ENCODE results near the gene KCNG2. TPM values are rescaled to one million over a fixed set of nuclear protein-coding genes. Genes with fewer than 3 reads are reported as not detected.

Gene KCNG2
- total RNA-seq, 2 experiments from 2014 or later = not detected

DNA sequence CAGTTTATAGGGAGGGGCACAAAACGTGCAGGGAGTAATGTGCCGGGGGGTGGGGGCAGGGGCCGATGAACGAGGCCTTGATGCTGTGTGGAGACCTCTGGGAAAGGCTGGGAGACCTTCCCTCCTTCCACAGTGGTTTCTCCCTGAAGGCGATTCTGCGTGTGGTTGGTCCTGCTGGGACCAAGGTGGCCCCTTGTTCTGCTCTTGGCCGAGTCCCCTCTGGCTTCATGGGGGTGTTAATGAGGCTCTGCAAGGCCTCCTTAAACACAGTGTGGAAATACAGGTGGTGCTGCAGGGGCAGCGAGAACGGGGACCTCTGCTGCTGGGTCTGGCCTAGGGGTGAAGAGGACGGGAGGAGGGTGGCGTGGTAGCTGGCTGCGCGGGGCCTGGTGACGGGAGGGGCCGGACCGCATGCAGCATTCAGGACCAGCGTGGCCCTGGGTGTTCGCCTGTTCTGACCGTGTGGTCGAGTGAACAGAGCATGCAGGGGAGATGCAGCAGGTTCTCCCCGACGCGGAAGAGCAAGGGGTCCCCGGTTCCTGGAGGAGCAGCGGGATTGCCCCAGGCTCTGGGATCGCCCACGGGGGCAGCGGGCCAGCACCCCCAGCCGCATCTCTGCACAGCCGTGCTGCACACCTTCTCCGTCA, 42.1 kb upstream of the KCNG2 start:
- H3K36me3 ChIP-seq (ENCODE audit: insufficient read depth, low read length) = no peaks in the 10 kb centered on the region; the same call in 1 of the 2 replicates
- H4K20me1 ChIP-seq (ENCODE audit: insufficient read depth, low read length) = no peaks in the 10 kb centered on the region
- H3K27ac ChIP-seq (ENCODE audit: low read depth, low read length, poor library complexity, severe bottlenecking) = no peak overlapping the region
- H3K4me1 ChIP-seq (ENCODE audit: insufficient read depth, low read length, poor library complexity, severe bottlenecking) = no peaks in the 10 kb centered on the region
- TF ChIP-seq EZH2phosphoT487 (IDR thresholded peaks at IDR 0.05; ENCODE audit: borderline replicate concordance, low read depth, low read length) = no peak
- no peak for TF ChIP-seq CTCF (conservative IDR thresholded peaks at IDR 0.05; ENCODE audit: low read length)
- BruUV-seq (replicated peaks) = no TSS peak
- H2AFZ ChIP-seq (ENCODE audit: low read length) = no peak overlapping the region
- intact Hi-C loops (cut with micrococcal nuclease; ENCODE audit: unreplicated experiment) = no loop called here
- no peak overlapping the region for H3K4me2 ChIP-seq (ENCODE audit: low read length)
- no peak for DNase-seq (ENCODE audit: low spot score)
- H3K79me2 ChIP-seq (ENCODE audit: insufficient read depth, low read depth, low read length) = no peaks in the 10 kb centered on the region
- POLR2A ChIA-PET = no interaction called here
- no peaks in the 10 kb centered on the region for H3K9me3 ChIP-seq (ENCODE audit: low read length)
- H3K4me3 ChIP-seq (ENCODE audit: low read depth, low read length, poor library complexity, severe bottlenecking) = no peak overlapping the region
- CTCF ChIA-PET (ENCODE audit: unreplicated experiment) = no interaction called here
- no peaks in the 10 kb centered on the region for H3K9me2 ChIP-seq (ENCODE audit: insufficient read depth, low read length)

DNA sequence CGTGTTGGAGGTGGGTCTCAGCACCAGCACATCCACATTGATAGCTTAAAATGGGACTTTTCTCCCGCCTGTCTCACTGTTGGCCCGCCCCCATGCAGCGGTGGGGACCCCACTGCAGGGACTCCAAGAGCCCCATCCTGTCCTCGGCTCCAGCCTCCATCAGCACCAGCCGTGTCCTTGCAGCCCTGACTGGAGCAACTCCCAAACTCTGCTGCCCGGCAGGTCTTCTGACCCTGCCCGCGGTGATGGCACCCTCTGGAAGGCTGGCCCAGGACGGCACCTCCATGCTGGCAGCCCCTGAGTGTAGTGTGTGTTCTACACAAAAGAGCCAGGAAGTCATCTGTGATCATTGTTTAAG, 41.6 kb upstream of the KCNG2 start:
- BruUV-seq (replicated peaks) = no TSS peak
- ChIA-PET CTCF (ENCODE audit: unreplicated experiment) (no interaction called here), POLR2A (no interaction called here)
- intact Hi-C loops (cut with micrococcal nuclease; ENCODE audit: unreplicated experiment) = no loop called here
- TF ChIP-seq EZH2phosphoT487 (IDR thresholded peaks at IDR 0.05; ENCODE audit: borderline replicate concordance, low read depth, low read length) (no peak), CTCF (conservative IDR thresholded peaks at IDR 0.05; ENCODE audit: low read length) (no peak)
- Histone ChIP-seq H3K4me3 (ENCODE audit: low read depth, low read length, poor library complexity, severe bottlenecking) (no peak overlapping the region), H3K4me2 (ENCODE audit: low read length) (no peak overlapping the region), H3K79me2 (ENCODE audit: insufficient read depth, low read depth, low read length) (no peaks in the 10 kb centered on the region), H3K9me2 (ENCODE audit: insufficient read depth, low read length) (no peaks in the 10 kb centered on the region), H4K20me1 (ENCODE audit: insufficient read depth, low read length) (no peaks in the 10 kb centered on the region), H3K36me3 (ENCODE audit: insufficient read depth, low read length) (no peaks in the 10 kb centered on the region; the same call in 1 of the 2 replicates), H3K9me3 (ENCODE audit: low read length) (no peaks in the 10 kb centered on the region), H3K4me1 (ENCODE audit: insufficient read depth, low read length, poor library complexity, severe bottlenecking) (no peaks in the 10 kb centered on the region), H2AFZ (ENCODE audit: low read length) (no peak overlapping the region), H3K27ac (ENCODE audit: low read depth, low read length, poor library complexity, severe bottlenecking) (no peak overlapping the region)
- DNase-seq (ENCODE audit: low spot score) = no peak

- H3K9me2 ChIP-seq (ENCODE audit: insufficient read depth, low read length) = no peaks in the 10 kb centered on the region
- no peaks in the 10 kb centered on the region; the same call in 1 of the 2 replicates for H3K36me3 ChIP-seq (ENCODE audit: insufficient read depth, low read length)
- no peak overlapping the region for H3K4me3 ChIP-seq (ENCODE audit: low read depth, low read length, poor library complexity, severe bottlenecking)
- CTCF ChIA-PET (ENCODE audit: unreplicated experiment) = no interaction called here
- no peaks in the 10 kb centered on the region for H3K4me1 ChIP-seq (ENCODE audit: insufficient read depth, low read length, poor library complexity, severe bottlenecking)
- no peaks in the 10 kb centered on the region for H3K79me2 ChIP-seq (ENCODE audit: insufficient read depth, low read depth, low read length)
- H4K20me1 ChIP-seq (ENCODE audit: insufficient read depth, low read length) = no peaks in the 10 kb centered on the region
- POLR2A ChIA-PET = no interaction called here
- no TSS peak for BruUV-seq (replicated peaks)
- no peak overlapping the region for H3K4me2 ChIP-seq (ENCODE audit: low read length)
- H2AFZ ChIP-seq (ENCODE audit: low read length) = no peak overlapping the region
- no peak for DNase-seq (ENCODE audit: low spot score)
- no peak overlapping the region for H3K27ac ChIP-seq (ENCODE audit: low read depth, low read length, poor library complexity, severe bottlenecking)
- intact Hi-C loops (cut with micrococcal nuclease; ENCODE audit: unreplicated experiment) = no loop called here
- TF ChIP-seq EZH2phosphoT487 (IDR thresholded peaks at IDR 0.05; ENCODE audit: borderline replicate concordance, low read depth, low read length) (no peak), CTCF (conservative IDR thresholded peaks at IDR 0.05; ENCODE audit: low read length) (no peak)
- no peaks in the 10 kb centered on the region for H3K9me3 ChIP-seq (ENCODE audit: low read length)
Observed at GRCh38 chr18:79756826-79757225, 40.9 kb upstream of the KCNG2 start.

Data from OCI-LY7 (cell line).